CD14-positive monocyte (primary cell): ENCODE measurements around the gene SPC24. TPM values are rescaled to one million over a fixed set of nuclear protein-coding genes. Genes with fewer than 3 reads are reported as not detected.

ENCODE experiments used
- DNase-seq, 3 donors: peaks; one replicate each; pipeline ENCODE4 v3.0.0-alpha.2; 2011 to 2022
- H2AFZ ChIP-seq: 2 replicates; pipeline ENCODE4 v1.6.0; 2012; ENCODE audit warnings: mild to moderate bottlenecking, low read depth, low read length, inconsistent platforms; ENCODE audit not compliant: insufficient read depth, poor library complexity, severe bottlenecking
- H3K27ac ChIP-seq, 2 donors: 1 replicate in 1 of 2; 2 replicates in 1 of 2; pipeline ENCODE4 v1.5.1; 2012 to 2013; ENCODE audit warnings: low read length in 2 of 2, control low read depth in 1 of 2, inconsistent platforms in 1 of 2, low read depth in 1 of 2, mild to moderate bottlenecking in 1 of 2
- H3K27me3 ChIP-seq, 2 donors: one replicate each; pipeline versions ENCODE4 v1.6.0 to v1.6.1; 2011 to 2013; ENCODE audit warnings: low read length in 2 of 2; ENCODE audit not compliant: control insufficient read depth in 2 of 2, insufficient read depth in 2 of 2
- H3K36me3 ChIP-seq, 2 donors: replicated peaks in 1 of 2; 1 replicate in 1 of 2; 2 replicates in 1 of 2; pipeline versions ENCODE4 v1.5.1 to v1.6.1; 2012 to 2013; ENCODE audit warnings: low read length in 2 of 2, control low read depth in 1 of 2, inconsistent platforms in 1 of 2, mild to moderate bottlenecking in 1 of 2; ENCODE audit not compliant: insufficient read depth in 2 of 2, control insufficient read depth in 1 of 2
- H3K4me1 ChIP-seq, 2 donors: 1 replicate in 1 of 2; 2 replicates in 1 of 2; pipeline versions ENCODE4 v1.5.1 to v1.6.1; 2012 to 2013; ENCODE audit warnings: low read length in 2 of 2, control low read depth in 1 of 2, inconsistent platforms in 1 of 2, mild to moderate bottlenecking in 1 of 2, moderate library complexity in 1 of 2; ENCODE audit not compliant: insufficient read depth in 2 of 2, control insufficient read depth in 1 of 2
- H3K4me2 ChIP-seq: replicated peaks from 2 replicates; pipeline ENCODE3; 2012; ENCODE audit warnings: low read length, moderate library complexity, mild to moderate bottlenecking; ENCODE audit not compliant: poor library complexity, severe bottlenecking; ENCODE audit errors: extremely low read depth
- H3K4me3 ChIP-seq, 3 experiments: fragments of 200-600 bp in 1 of 3; sonication (generic) in 1 of 3; replicated peaks in 1 of 3; 1 replicate in 2 of 3; 2 replicates in 1 of 3; pipeline ENCODE4 v1.5.1; 2011 to 2013; ENCODE audit warnings: low read length in 3 of 3, mild to moderate bottlenecking in 3 of 3, control low read depth in 2 of 3, low read depth in 2 of 3, inconsistent platforms in 1 of 3, moderate library complexity in 1 of 3
- H3K79me2 ChIP-seq: 2 replicates; pipeline ENCODE4 v1.6.0; 2012; ENCODE audit warnings: mild to moderate bottlenecking, control low read depth, inconsistent platforms, low read length, moderate library complexity; ENCODE audit not compliant: insufficient read depth
- H3K9ac ChIP-seq: 2 replicates; pipeline ENCODE4 v1.6.0; 2017; ENCODE audit warnings: low read length, mild to moderate bottlenecking; ENCODE audit not compliant: insufficient read depth, poor library complexity, severe bottlenecking
- H3K9me3 ChIP-seq, 2 donors: replicated peaks in 1 of 2; 1 replicate in 1 of 2; 2 replicates in 1 of 2; pipeline versions ENCODE4 v1.5.1 to v1.6.1; 2012 to 2013; ENCODE audit warnings: low read length in 2 of 2, control low read depth in 1 of 2; ENCODE audit not compliant: control insufficient read depth in 1 of 2, insufficient read depth in 1 of 2
- H4K20me1 ChIP-seq: 2 replicates; pipeline ENCODE4 v1.6.0; 2012; ENCODE audit warnings: mild to moderate bottlenecking, low read length, control low read depth, moderate library complexity; ENCODE audit not compliant: insufficient read depth
- H3K27ac Mint-ChIP-seq, 7 donors: one replicate each; pipeline ENCODE4 v1.8.0; 2020; ENCODE audit warnings: mild to moderate bottlenecking in 7 of 7, mixed read lengths in 7 of 7, moderate library complexity in 6 of 7, inconsistent platforms in 2 of 7
- H3K27me3 Mint-ChIP-seq, 3 donors: one replicate each; pipeline ENCODE4 v1.8.0; 2021 to 2022; ENCODE audit warnings: low read depth in 3 of 3, mild to moderate bottlenecking in 3 of 3, mixed read lengths in 3 of 3, moderate library complexity in 3 of 3, inconsistent platforms in 1 of 3
- H3K36me3 Mint-ChIP-seq, 2 donors: one replicate each; pipeline ENCODE4 v1.8.0; 2020; ENCODE audit warnings: mixed read lengths in 2 of 2, inconsistent platforms in 1 of 2, mild to moderate bottlenecking in 1 of 2
- H3K4me1 Mint-ChIP-seq: one replicate; pipeline ENCODE4 v1.8.0; 2020; ENCODE audit warnings: mild to moderate bottlenecking, mixed read lengths
- H3K4me3 Mint-ChIP-seq, 2 donors: one replicate each; pipeline ENCODE4 v1.8.0; 2020; ENCODE audit warnings: mild to moderate bottlenecking in 2 of 2, mixed read lengths in 2 of 2, moderate library complexity in 1 of 2
- H3K9me3 Mint-ChIP-seq, 7 donors: one replicate each; pipeline ENCODE4 v1.8.0; 2020 to 2022; ENCODE audit warnings: mixed read lengths in 7 of 7, mild to moderate bottlenecking in 6 of 7, moderate library complexity in 6 of 7, inconsistent platforms in 2 of 7
- CTCF ChIP-seq: fragments of 200-600 bp; IDR thresholded peaks from one replicate; pipeline ENCODE4 v1.8.0; 2022; ENCODE audit warnings: antibody characterized with exemption, mild to moderate bottlenecking
- WGBS: methylation state at CpG from one replicate; pipeline ENCODE4 v1.1.5; 2013; ENCODE audit warnings: missing lambda C conversion rate; ENCODE audit not compliant: insufficient coverage; 5-methylcytosine and 5-hydroxymethylcytosine counted together
- intact Hi-C, 2 donors: fragments of 100-400 bp; cut with micrococcal nuclease; formaldehyde crosslinking; loops; one replicate each; pipeline versions ENCODE4 v1.15.0 to v1.15.1; 2023
- polyA plus RNA-seq, 3 donors: library from polyadenylated mRNA; depleted of rRNA in 1 of 3; unstranded in 2 of 3; stranded (reverse) in 1 of 3; fragments of 300-500 nt in 2 of 3; fragments of >200 nt in 1 of 3; fragmentation: Illumina TruSeq in 2 of 3; gene quantifications; 1 replicate in 2 of 3; 2 replicates in 1 of 3; pipeline ENCODE4 v1.2.3, GENCODE V29; 2012 to 2021

SPC24 gene
- polyA plus RNA-seq, 3 donors: 0.27 TPM; not detected in 2

DNA sequence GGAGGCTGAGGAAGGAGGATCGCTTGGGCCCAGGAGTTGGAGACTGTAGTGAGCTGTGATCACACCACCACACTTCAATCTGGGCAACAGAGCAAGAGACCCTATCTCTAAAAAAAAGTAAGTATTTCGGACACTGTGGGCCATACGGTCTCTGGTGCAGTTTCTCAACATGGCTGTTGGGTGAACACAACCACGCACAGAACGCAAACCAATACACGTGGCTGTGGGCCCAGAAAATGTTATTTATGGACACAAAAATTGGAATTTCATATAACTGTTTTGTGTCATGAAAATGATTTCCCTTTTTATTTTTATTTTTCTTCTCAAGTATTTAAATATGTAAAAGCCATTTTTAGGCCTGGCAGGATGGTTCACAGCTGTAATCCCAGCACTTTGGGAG, 46.8 kb downstream of the SPC24 start:
- Mint-ChIP-seq H3K27ac (no peak overlapping the region), H3K9me3 (no peaks in the 10 kb centered on the region), H3K36me3 (peaks cover 73 to 100% of the 10 kb centered on the region in 2 donors), H3K4me3 (no peak overlapping the region), H3K4me1 (no peaks in the 10 kb centered on the region), H3K27me3 (no peaks in the 10 kb centered on the region)
- Histone ChIP-seq H3K4me2 (no peak overlapping the region), H3K36me3 (peaks cover 66 to 93% of the 10 kb centered on the region in 2 donors), H2AFZ (no peak overlapping the region), H3K4me3 (no peak overlapping the region), H3K79me2 (no peaks in the 10 kb centered on the region), H3K27me3 (no peaks in the 10 kb centered on the region), H4K20me1 (no peaks in the 10 kb centered on the region), H3K9me3 (no peaks in the 10 kb centered on the region), H3K27ac (no peak overlapping the region), H3K9ac (no peak overlapping the region), H3K4me1 (no peaks in the 10 kb centered on the region)
- intact Hi-C loops: no loop called here
- TF ChIP-seq CTCF: no peak
- no CpG with 5 or more reads among the region's 6 CpGs for WGBS
- no peak for DNase-seq

GRCh38 chr19:11106477-11106876, 49.1 kb downstream of the SPC24 start:
- no peaks in the 10 kb centered on the region for H3K79me2 ChIP-seq
- H3K4me2 ChIP-seq: no peak overlapping the region
- H3K4me3 Mint-ChIP-seq: no peak overlapping the region
- H3K4me1 ChIP-seq: no peaks in the 10 kb centered on the region
- H3K9ac ChIP-seq: no peak overlapping the region
- no peaks in the 10 kb centered on the region for H4K20me1 ChIP-seq
- no peaks in the 10 kb centered on the region for H3K27me3 ChIP-seq
- H3K9me3 ChIP-seq: no peaks in the 10 kb centered on the region
- H3K4me3 ChIP-seq: no peak overlapping the region
- H3K9me3 Mint-ChIP-seq: no peaks in the 10 kb centered on the region
- H3K36me3 Mint-ChIP-seq: peaks cover 79 to 100% of the 10 kb centered on the region in 2 donors
- intact Hi-C loops: no loop called here
- peaks cover 60 to 87% of the 10 kb centered on the region in 2 donors for H3K36me3 ChIP-seq
- H3K27ac Mint-ChIP-seq: peak overlapping the region in 1 of 7 donors; percentile 64
- no peak overlapping the region for H3K27ac ChIP-seq
- TF ChIP-seq CTCF: no peak
- no peak for DNase-seq
- no peaks in the 10 kb centered on the region for H3K4me1 Mint-ChIP-seq
- H2AFZ ChIP-seq: no peak overlapping the region
- H3K27me3 Mint-ChIP-seq: no peaks in the 10 kb centered on the region
- WGBS: 97% methylated on average over 13 of the region's 13 CpGs
